ENCODE results near the gene TRIM13. TPM values are rescaled to one million over a fixed set of nuclear protein-coding genes. Genes with fewer than 3 reads are reported as not detected.

TRIM13 gene
- polyA plus RNA-seq, 3 donors = 5.8 to 14.1 (median 6.1) TPM

GRCh38 chr13:50038266-50038665 lies 41.4 kb downstream of the TRIM13 start:
- 100% methylated on average over 2 of the region's 6 CpGs for WGBS (ENCODE audit: insufficient coverage)
- H3K36me3 Mint-ChIP-seq = peaks cover 27 to 38% of the 10 kb centered on the region in 2 donors

GRCh38 chr13:50052478-50052877 lies 55.6 kb downstream of the TRIM13 start:
- intact Hi-C loops (cut with micrococcal nuclease) = no loop called here

More at GRCh38 chr13:50038266-50038665, 41.4 kb downstream of the TRIM13 start:
- H3K27ac Mint-ChIP-seq = peak overlapping the region in 4 of 7 donors; percentile 42 to 74 (median 65)
- no peak overlapping the region for H3K9ac ChIP-seq (ENCODE audit: insufficient read depth, low read length, poor library complexity, severe bottlenecking)
- H3K79me2 ChIP-seq (ENCODE audit: insufficient read depth, low read length) = peaks cover 8% of the 10 kb centered on the region
- no peak overlapping the region for H3K4me3 ChIP-seq (replicated peaks in 1 of 3; ENCODE audit: low read depth in 2 of 3, low read length in 3 of 3)
- no peak for DNase-seq
- H3K4me1 Mint-ChIP-seq = peaks cover 1% of the 10 kb centered on the region
- intact Hi-C loops (cut with micrococcal nuclease) = no loop called here
- H3K27me3 Mint-ChIP-seq (ENCODE audit: low read depth in 3 of 3) = no peaks in the 10 kb centered on the region
- H4K20me1 ChIP-seq (ENCODE audit: insufficient read depth, low read length) = peaks cover 55% of the 10 kb centered on the region
- H3K4me2 ChIP-seq (replicated peaks; ENCODE audit: extremely low read depth, low read length, poor library complexity, severe bottlenecking) = no peak overlapping the region
- no peak for TF ChIP-seq CTCF (IDR thresholded peaks at IDR 0.05)
- H2AFZ ChIP-seq (ENCODE audit: insufficient read depth, low read depth, low read length, poor library complexity, severe bottlenecking) = no peak overlapping the region
- H3K36me3 ChIP-seq (replicated peaks in 1 of 2; ENCODE audit: control insufficient read depth in 1 of 2, insufficient read depth in 2 of 2, low read length in 2 of 2) = peaks cover 24 to 56% of the 10 kb centered on the region in 2 donors
- peaks cover 0 to 2% (median 0%) of the 10 kb centered on the region in 7 donors for H3K9me3 Mint-ChIP-seq
- no peaks in the 10 kb centered on the region for H3K9me3 ChIP-seq (replicated peaks in 1 of 2; ENCODE audit: control insufficient read depth in 1 of 2, insufficient read depth in 1 of 2, low read length in 2 of 2)
- peak overlapping the region in 1 of 2 donors; percentile 37 for H3K27ac ChIP-seq (ENCODE audit: low read depth in 1 of 2, low read length in 2 of 2)
- no peak overlapping the region for H3K4me3 Mint-ChIP-seq
- H3K27me3 ChIP-seq (ENCODE audit: control insufficient read depth in 2 of 2, insufficient read depth in 2 of 2, low read length in 2 of 2) = no peaks in the 10 kb centered on the region
- no peaks in the 10 kb centered on the region for H3K4me1 ChIP-seq (ENCODE audit: control insufficient read depth in 1 of 2, insufficient read depth in 2 of 2, low read length in 2 of 2)

More at GRCh38 chr13:50052478-50052877, 55.6 kb downstream of the TRIM13 start:
- TF ChIP-seq CTCF (IDR thresholded peaks at IDR 0.05) = no peak
- DNase-seq = no peak
- no peaks in the 10 kb centered on the region for H3K27me3 ChIP-seq (ENCODE audit: control insufficient read depth in 2 of 2, insufficient read depth in 2 of 2, low read length in 2 of 2)
- H3K9ac ChIP-seq (ENCODE audit: insufficient read depth, low read length, poor library complexity, severe bottlenecking) = no peak overlapping the region
- peaks cover 28 to 81% of the 10 kb centered on the region in 2 donors for H3K36me3 ChIP-seq (replicated peaks in 1 of 2; ENCODE audit: control insufficient read depth in 1 of 2, insufficient read depth in 2 of 2, low read length in 2 of 2)
- peak overlapping the region in 1 of 2 donors; percentile 55 for H3K27ac ChIP-seq (ENCODE audit: low read depth in 1 of 2, low read length in 2 of 2)
- H3K27me3 Mint-ChIP-seq (ENCODE audit: low read depth in 3 of 3) = no peaks in the 10 kb centered on the region
- H3K4me3 ChIP-seq (replicated peaks in 1 of 3; ENCODE audit: low read depth in 2 of 3, low read length in 3 of 3) = no peak overlapping the region
- H3K9me3 Mint-ChIP-seq = no peaks in the 10 kb centered on the region
- peaks cover 79% of the 10 kb centered on the region for H4K20me1 ChIP-seq (ENCODE audit: insufficient read depth, low read length)
- H3K4me3 Mint-ChIP-seq = no peak overlapping the region
- peaks cover 37 to 51% of the 10 kb centered on the region in 2 donors for H3K36me3 Mint-ChIP-seq
- peak overlapping the region in 4 of 7 donors; percentile 4 to 67 (median 40) for H3K27ac Mint-ChIP-seq
- H3K4me2 ChIP-seq (replicated peaks; ENCODE audit: extremely low read depth, low read length, poor library complexity, severe bottlenecking) = no peak overlapping the region
- no peaks in the 10 kb centered on the region for H3K9me3 ChIP-seq (replicated peaks in 1 of 2; ENCODE audit: control insufficient read depth in 1 of 2, insufficient read depth in 1 of 2, low read length in 2 of 2)
- peaks cover 91% of the 10 kb centered on the region for H3K79me2 ChIP-seq (ENCODE audit: insufficient read depth, low read length)
- H3K4me1 ChIP-seq (ENCODE audit: control insufficient read depth in 1 of 2, insufficient read depth in 2 of 2, low read length in 2 of 2) = no peaks in the 10 kb centered on the region
- H2AFZ ChIP-seq (ENCODE audit: insufficient read depth, low read depth, low read length, poor library complexity, severe bottlenecking) = no peak overlapping the region
- peaks cover 9% of the 10 kb centered on the region for H3K4me1 Mint-ChIP-seq
- no CpG with 5 or more reads among the region's 4 CpGs for WGBS (ENCODE audit: insufficient coverage)

Measured in CD14-positive monocyte (primary cell).